Caco-2 (cell line): ENCODE measurements around the gene PYGO2. TPM values are rescaled to one million over a fixed set of nuclear protein-coding genes. Genes with fewer than 3 reads are reported as not detected.

ENCODE experiments used
- BruUV-seq: library from RNA; stranded (reverse); fragments of 400-500 nt; replicated peaks from 2 replicates; lab custom pipeline; 2021; lab: Mats Ljungman, UMichigan
- CTCF ChIA-PET: fragments of 300-600 bp; sonication (Branson Sonifier 250); formaldehyde crosslinking; loops from one replicate; lab custom pipeline; 2022; ENCODE audit warnings: antibody characterized with exemption; lab: Charles Lee
- POLR2A ChIA-PET: fragments of 300-600 bp; sonication (Branson Sonifier 250); formaldehyde crosslinking; loops from one replicate; lab custom pipeline; 2022; ENCODE audit warnings: antibody characterized with exemption; lab: Charles Lee
- DNase-seq, 2 experiments: peaks; one replicate each; pipeline versions ENCODE4 v3.0.0 to v3.0.0-alpha.2; 2020 to 2022
- H3K27me3 ChIP-seq: replicated peaks from 2 replicates; pipeline ENCODE4 v1.6.0; 2011; ENCODE audit warnings: low read length; ENCODE audit not compliant: control insufficient read depth, insufficient read depth
- H3K36me3 ChIP-seq: 2 replicates; pipeline ENCODE4 v1.5.1; 2011; ENCODE audit warnings: low read length; ENCODE audit not compliant: control insufficient read depth, insufficient read depth
- H3K4me1 ChIP-seq: fragments of 250-450 bp; sonication (Bioruptor Pico); 2 replicates; pipeline ENCODE4 v1.5.1; 2020; ENCODE audit warnings: mild to moderate bottlenecking
- H3K4me3 ChIP-seq: 2 replicates; pipeline ENCODE4 v1.5.1; 2011; ENCODE audit warnings: low read depth, mild to moderate bottlenecking, control low read depth, low read length
- H3K9me3 ChIP-seq: fragments of 250-450 bp; sonication (Bioruptor Pico); 2 replicates; pipeline ENCODE4 v1.5.1; 2020; ENCODE audit warnings: mild to moderate bottlenecking, moderate library complexity
- H3K27ac Mint-ChIP-seq: one replicate; pipeline ENCODE4 v1.8.0; 2022; ENCODE audit warnings: mixed read lengths; ENCODE audit not compliant: unreplicated experiment
- H3K27me3 Mint-ChIP-seq: one replicate; pipeline ENCODE4 v1.8.0; 2022; ENCODE audit warnings: mixed read lengths; ENCODE audit not compliant: insufficient read depth, unreplicated experiment
- H3K36me3 Mint-ChIP-seq: one replicate; pipeline ENCODE4 v1.8.0; 2022; ENCODE audit warnings: mild to moderate bottlenecking, mixed read lengths; ENCODE audit not compliant: insufficient read depth, unreplicated experiment
- H3K4me1 Mint-ChIP-seq: one replicate; pipeline ENCODE4 v1.8.0; 2022; ENCODE audit warnings: low read depth, mixed read lengths; ENCODE audit not compliant: unreplicated experiment
- H3K4me3 Mint-ChIP-seq: one replicate; pipeline ENCODE4 v1.8.0; 2022; ENCODE audit warnings: mild to moderate bottlenecking, moderate library complexity, mixed read lengths; ENCODE audit not compliant: unreplicated experiment
- H3K9me3 Mint-ChIP-seq: one replicate; pipeline ENCODE4 v1.8.0; 2022; ENCODE audit warnings: mixed read lengths; ENCODE audit not compliant: unreplicated experiment
- CTCF ChIP-seq, 2 experiments: fragments of 200-600 bp in 1 of 2; IDR thresholded peaks; 1 replicate in 1 of 2; 2 replicates in 1 of 2; pipeline versions ENCODE4 v1.5.1 to v1.8.0; 2011 to 2022; ENCODE audit warnings: antibody characterized with exemption in 1 of 2, control low read depth in 1 of 2, inconsistent platforms in 1 of 2, low read depth in 1 of 2, low read length in 1 of 2, mild to moderate bottlenecking in 1 of 2, moderate library complexity in 1 of 2; ENCODE audit not compliant: insufficient read depth in 1 of 2, severe bottlenecking in 1 of 2, unreplicated experiment in 1 of 2
- intact Hi-C: fragments of 100-400 bp; cut with micrococcal nuclease; formaldehyde crosslinking; loops from one replicate; pipeline ENCODE4 v1.10.0; 2022; ENCODE audit not compliant: unreplicated experiment
- total RNA-seq: library from RNA; stranded (reverse); gene quantifications from 2 replicates; pipeline ENCODE4 v1.2.3, GENCODE V29; 2022

The PYGO2 gene
- total RNA-seq, 1 experiment from 2014 or later = 34.9 TPM

GRCh38 chr1:154937085-154937987, 24.2 kb downstream of the PYGO2 start:
- intact Hi-C loops = loop anchor here (2.0 kb wide), 1 partner anchor 59 kb away; no protein-coding TSS in a partner anchor

GRCh38 chr1:154936555-154937084, 25.0 kb downstream of the PYGO2 start, which contains the start of gene PMVK:
PMVK (minus strand) TSS chr1:154936719; CDS start chr1:154936685, 34 bp downstream.
- H3K4me1 Mint-ChIP-seq = peaks cover 17% of the 10 kb centered on the region
- peak within 1 kb of the TSS; percentile 99 for H3K27ac Mint-ChIP-seq
- H3K27me3 ChIP-seq = no peaks in the 10 kb centered on the region
- POLR2A ChIA-PET = interaction anchor here (0.5 to 1.7 kb wide), 9 partner anchors 19 to 377 kb away, joined by 3 to 21 read pairs (median 5); partner anchors contain the start of genes ADAM15, PBXIP1 and PYGO2
- H3K36me3 Mint-ChIP-seq = peaks cover 23% of the 10 kb centered on the region
- H3K27me3 Mint-ChIP-seq = no peaks in the 10 kb centered on the region
- H3K9me3 Mint-ChIP-seq = no peaks in the 10 kb centered on the region
- no peaks in the 10 kb centered on the region for H3K36me3 ChIP-seq
- BruUV-seq = no TSS peak
- intact Hi-C loops = loop anchor here (1.0 to 2.0 kb wide), 2 partner anchors 38 to 58 kb away; partner anchors contain the start of gene CKS1B
- peaks cover 6% of the 10 kb centered on the region for H3K4me1 ChIP-seq
- DNase-seq = peak; percentile 97 to 98
- CTCF ChIA-PET = interaction anchor here (0.6 to 2.1 kb wide), 13 partner anchors 15 to 377 kb away, joined by 3 to 12 read pairs (median 3); partner anchors contain the start of genes ADAM15, LENEP, PBXIP1 and SHC1
- peak within 1 kb of the TSS; percentile 87 for H3K4me3 Mint-ChIP-seq
- H3K9me3 ChIP-seq = no peaks in the 10 kb centered on the region
- peak within 1 kb of the TSS; percentile 72 for H3K4me3 ChIP-seq
- peak in 1 of 2 experiments; percentile 62 for TF ChIP-seq CTCF (IDR thresholded peaks at IDR 0.05; ENCODE audit: insufficient read depth in 1 of 2, low read depth in 1 of 2, low read length in 1 of 2, severe bottlenecking in 1 of 2, unreplicated experiment in 1 of 2)

More at GRCh38 chr1:154937085-154937987, 24.2 kb downstream of the PYGO2 start:
- peaks cover 6% of the 10 kb centered on the region for H3K4me1 ChIP-seq
- ChIA-PET POLR2A (interaction anchor here (0.5 to 1.7 kb wide), 7 partner anchors 19 to 80 kb away, joined by 3 to 21 read pairs (median 5); partner anchors contain the start of genes PBXIP1 and PYGO2), CTCF (interaction anchor here (0.8 to 2.1 kb wide), 11 partner anchors 16 to 378 kb away, joined by 3 to 12 read pairs (median 3); partner anchors contain the start of genes ADAM15, LENEP, PBXIP1 and SHC1)
- Mint-ChIP-seq H3K27me3 (no peaks in the 10 kb centered on the region), H3K36me3 (peaks cover 23% of the 10 kb centered on the region), H3K4me3 (peak overlapping the region; percentile 87), H3K27ac (peak overlapping the region; percentile 99), H3K4me1 (peaks cover 17% of the 10 kb centered on the region), H3K9me3 (no peaks in the 10 kb centered on the region)
- no peaks in the 10 kb centered on the region for H3K36me3 ChIP-seq
- peak; percentile 88 to 91 for DNase-seq
- H3K27me3 ChIP-seq = no peaks in the 10 kb centered on the region
- peak overlapping the region; percentile 72 for H3K4me3 ChIP-seq
- TF ChIP-seq CTCF (IDR thresholded peaks at IDR 0.05; ENCODE audit: insufficient read depth in 1 of 2, low read depth in 1 of 2, low read length in 1 of 2, severe bottlenecking in 1 of 2, unreplicated experiment in 1 of 2) = peak in 1 of 2 experiments; percentile 11
- H3K9me3 ChIP-seq = no peaks in the 10 kb centered on the region
- BruUV-seq = TSS peak; percentile 98
